LNCaP clone FGC (cell line): Measurements from ENCODE around the gene PALLD.

Experiments used
- DNase-seq: peaks from one replicate; pipeline ENCODE4 v3.0.0-alpha.2; 2011; ENCODE audit warnings: low read depth
- H3K4me3 ChIP-seq: 2 replicates; pipeline ENCODE4 v1.5.1; 2011; ENCODE audit warnings: mild to moderate bottlenecking, low read depth, low read length, control low read depth
- TF ChIP-seq, protein P1 (sequence below): IDR thresholded peaks from 2 replicates; pipeline ENCODE4 v1.5.1; 2012; ENCODE audit warnings: mild to moderate bottlenecking; ENCODE audit not compliant: control insufficient read depth, insufficient read depth; ENCODE audit errors: extremely low read depth

PALLD gene

DNA sequence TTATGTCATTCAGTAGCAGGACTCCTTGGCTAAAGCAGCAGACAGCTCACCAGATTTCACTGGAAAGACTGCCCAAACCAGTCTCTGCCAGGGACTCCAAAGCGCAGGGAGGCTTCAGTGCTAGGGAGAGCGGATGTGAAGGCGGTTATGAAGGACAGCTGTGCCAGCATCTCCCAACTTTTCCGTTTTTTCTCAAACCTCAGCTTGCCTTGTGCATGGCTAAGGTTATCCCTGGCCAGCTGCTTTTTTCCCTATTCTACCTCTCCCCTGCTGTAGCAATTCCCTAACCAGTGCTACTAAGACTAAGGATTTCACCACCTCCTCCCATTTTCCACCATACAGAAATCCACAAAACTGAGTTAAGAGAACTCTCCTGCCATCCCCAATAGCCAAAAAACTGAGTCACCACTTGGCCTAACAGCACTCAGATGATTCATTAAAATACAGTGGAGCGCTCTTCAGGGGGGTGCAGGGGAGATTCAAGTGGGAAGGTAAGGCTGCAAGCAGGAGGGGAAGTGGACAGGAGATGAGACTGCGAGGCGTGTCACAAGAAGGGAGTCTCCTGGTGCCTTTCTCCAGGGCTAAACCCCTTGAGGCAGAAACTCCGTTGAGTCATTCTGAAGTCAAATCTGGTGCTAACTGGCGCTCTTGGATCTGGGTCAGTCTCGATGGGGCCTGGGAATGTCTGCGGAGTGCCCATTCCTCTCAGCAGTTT lies 90.7 kb downstream of the PALLD start:
- DNase-seq: peak; percentile 54
- TF ChIP-seq, protein P1, sequence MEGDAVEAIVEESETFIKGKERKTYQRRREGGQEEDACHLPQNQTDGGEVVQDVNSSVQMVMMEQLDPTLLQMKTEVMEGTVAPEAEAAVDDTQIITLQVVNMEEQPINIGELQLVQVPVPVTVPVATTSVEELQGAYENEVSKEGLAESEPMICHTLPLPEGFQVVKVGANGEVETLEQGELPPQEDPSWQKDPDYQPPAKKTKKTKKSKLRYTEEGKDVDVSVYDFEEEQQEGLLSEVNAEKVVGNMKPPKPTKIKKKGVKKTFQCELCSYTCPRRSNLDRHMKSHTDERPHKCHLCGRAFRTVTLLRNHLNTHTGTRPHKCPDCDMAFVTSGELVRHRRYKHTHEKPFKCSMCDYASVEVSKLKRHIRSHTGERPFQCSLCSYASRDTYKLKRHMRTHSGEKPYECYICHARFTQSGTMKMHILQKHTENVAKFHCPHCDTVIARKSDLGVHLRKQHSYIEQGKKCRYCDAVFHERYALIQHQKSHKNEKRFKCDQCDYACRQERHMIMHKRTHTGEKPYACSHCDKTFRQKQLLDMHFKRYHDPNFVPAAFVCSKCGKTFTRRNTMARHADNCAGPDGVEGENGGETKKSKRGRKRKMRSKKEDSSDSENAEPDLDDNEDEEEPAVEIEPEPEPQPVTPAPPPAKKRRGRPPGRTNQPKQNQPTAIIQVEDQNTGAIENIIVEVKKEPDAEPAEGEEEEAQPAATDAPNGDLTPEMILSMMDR: no peak
- H3K4me3 ChIP-seq: no peak overlapping the region

DNA sequence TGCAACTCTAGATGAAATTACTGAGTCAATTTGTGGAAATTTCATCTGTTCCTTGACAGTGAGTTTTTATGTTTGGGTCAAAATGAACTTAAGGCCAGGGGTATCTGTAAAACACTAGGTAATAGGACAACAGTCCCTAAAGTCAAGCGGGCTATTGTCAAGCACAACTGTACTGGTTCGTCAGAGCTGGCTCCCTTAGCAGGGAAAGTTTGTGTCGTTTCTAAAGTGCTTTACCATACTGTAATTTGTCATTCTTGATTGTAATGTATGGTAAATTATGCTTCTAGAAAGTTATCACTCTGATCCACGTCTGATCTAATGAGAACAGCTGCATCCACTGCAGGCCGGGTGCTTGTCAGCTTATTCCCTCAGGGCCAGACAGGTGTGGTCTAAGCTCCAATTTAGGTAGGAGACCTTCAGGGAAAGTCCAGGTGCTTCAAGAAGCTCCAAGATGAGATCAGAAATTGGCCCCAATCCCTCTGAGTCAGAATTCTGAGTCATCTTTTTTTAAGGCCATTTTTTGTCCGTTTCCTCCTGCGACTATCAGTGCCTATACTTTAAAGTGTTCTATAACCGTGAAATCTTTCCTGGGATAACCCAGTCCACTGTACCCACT lies 92.2 kb downstream of the PALLD start:
- peak; percentile 73 for DNase-seq
- TF ChIP-seq, protein P1: no peak
- H3K4me3 ChIP-seq: no peak overlapping the region

DNA sequence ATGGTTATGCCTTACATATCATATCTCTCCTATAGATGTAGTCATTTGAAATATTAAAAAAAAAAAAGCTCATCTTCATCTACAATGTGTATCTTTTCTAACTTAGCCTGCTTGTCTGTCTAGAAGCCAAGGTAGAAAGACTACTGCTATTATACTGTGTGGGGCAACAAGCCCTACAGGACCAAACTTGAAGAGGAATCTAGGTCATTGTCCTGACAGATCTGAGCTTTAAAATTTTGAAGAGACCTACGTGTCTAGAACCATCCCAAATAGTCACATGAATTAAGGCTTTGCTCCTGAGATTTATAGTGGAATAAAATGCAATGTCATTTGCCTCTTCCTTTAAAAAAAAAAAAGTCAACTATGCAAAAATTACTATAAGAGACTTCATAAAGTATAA lies 95.8 kb downstream of the PALLD start:
- DNase-seq: no peak
- TF ChIP-seq, protein P1: no peak
- no peak overlapping the region for H3K4me3 ChIP-seq

DNA sequence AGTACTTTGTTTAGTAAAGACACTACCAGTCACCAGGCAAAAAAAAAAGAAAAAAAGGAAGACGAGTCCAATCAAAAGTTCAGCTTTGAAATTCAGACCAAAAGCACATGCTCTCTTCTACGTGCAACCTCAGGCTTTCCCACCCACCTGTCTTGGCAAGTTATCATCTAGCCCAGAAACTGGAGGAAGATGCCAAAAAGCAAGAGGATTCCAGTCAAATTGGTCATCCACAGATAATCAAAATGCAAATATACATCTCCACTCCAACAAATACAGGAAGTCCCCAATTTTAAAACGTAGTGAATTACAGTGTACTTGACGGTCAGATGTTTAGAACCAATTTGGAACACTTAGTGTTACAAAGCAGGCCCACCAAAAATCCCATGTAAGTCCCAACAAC lies 96.5 kb downstream of the PALLD start:
- TF ChIP-seq, protein P1: no peak
- no peak overlapping the region for H3K4me3 ChIP-seq
- DNase-seq: no peak

DNA sequence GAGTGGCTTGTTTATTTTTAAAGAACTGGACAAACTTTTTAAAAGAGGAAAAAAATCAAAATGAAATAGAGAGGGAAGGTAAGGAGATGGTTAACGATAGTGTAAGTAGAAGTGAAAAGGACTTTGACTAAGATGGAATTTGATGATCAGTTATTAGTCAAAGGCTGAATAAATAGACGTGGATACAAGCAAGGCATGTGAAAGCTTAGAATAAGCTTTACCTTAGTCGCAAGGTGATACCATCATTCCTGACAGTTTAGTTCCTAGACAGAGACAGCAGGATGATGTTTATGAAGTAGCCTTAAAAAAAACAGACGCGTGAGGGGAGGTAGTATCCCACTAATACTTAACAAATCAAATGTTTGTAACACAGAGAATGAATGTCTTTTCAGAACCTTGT lies 97.3 kb downstream of the PALLD start:
- DNase-seq: no peak
- TF ChIP-seq, protein P1: no peak
- no peak overlapping the region for H3K4me3 ChIP-seq

DNA sequence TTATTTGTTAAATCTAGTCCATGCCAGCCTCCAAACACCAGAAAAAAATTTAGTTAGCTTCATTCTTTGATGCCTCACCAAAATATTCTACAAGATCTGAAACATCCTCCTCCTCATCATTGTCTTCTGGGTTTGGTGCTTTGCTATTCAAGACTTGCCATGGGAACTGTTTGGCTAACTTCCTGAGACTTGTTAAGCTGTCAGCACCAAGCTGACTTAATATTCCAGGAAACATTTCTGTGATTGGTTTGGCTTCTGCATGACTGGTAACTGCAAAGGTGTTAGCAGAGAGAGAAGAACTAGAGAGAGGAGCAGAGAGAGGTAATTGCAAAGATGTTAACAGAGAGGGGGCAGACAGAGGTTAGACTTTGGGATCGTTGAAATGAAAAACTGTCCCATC lies 101.3 kb downstream of the PALLD start:
- H3K4me3 ChIP-seq: no peak overlapping the region
- TF ChIP-seq, protein P1: no peak
- peak; percentile 7 for DNase-seq
